ENCODE measurements around the gene LTF.

DNA sequence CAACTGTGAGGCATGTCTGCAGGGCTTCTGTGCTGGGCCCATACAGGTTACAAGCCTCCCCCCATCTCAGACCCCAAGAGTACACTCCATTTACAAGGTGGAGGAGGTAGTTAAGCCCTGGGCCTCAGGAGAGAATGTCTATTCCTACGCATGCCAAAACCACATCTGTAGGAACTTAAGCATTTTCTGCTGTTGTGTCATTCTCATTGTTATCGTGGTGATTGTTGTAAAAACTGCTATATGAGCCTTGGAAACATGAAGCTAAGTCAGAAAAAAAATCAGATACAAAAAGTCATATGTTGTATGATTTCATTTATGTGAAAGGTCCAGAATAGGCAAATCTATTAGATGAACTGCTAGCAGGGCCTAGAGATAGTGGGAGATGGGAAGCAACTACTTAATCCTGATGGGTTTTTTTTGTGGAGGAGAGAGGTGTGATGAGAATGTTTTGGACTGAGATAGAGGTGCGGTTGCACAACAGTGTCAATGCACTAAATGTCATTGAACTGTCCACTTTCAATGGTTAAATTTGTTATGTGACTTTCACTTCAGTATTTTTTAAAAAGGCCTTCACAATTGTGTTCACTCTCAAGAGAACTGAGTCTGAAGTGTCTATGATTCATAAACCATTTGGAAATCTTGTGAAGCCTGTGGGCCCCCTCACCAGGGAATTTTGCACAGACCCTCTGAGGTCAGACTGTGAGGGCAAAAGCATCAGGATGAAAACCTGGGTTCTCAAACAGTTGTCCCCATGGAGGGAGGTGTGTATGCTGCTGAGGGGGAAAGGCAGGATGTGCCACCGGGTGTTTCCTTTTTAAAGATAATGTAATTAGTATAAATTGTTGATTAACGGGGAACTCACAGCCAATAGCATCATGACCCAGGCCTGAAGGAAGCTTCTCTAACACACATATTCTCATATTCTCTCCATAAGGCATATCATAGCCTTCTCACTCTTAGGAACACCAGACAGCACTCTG, 36.2 kb upstream of the LTF start:
- TF ChIP-seq POLR2A (IDR thresholded peaks at IDR 0.05) = no peak
- TF ChIP-seq, protein P1, sequence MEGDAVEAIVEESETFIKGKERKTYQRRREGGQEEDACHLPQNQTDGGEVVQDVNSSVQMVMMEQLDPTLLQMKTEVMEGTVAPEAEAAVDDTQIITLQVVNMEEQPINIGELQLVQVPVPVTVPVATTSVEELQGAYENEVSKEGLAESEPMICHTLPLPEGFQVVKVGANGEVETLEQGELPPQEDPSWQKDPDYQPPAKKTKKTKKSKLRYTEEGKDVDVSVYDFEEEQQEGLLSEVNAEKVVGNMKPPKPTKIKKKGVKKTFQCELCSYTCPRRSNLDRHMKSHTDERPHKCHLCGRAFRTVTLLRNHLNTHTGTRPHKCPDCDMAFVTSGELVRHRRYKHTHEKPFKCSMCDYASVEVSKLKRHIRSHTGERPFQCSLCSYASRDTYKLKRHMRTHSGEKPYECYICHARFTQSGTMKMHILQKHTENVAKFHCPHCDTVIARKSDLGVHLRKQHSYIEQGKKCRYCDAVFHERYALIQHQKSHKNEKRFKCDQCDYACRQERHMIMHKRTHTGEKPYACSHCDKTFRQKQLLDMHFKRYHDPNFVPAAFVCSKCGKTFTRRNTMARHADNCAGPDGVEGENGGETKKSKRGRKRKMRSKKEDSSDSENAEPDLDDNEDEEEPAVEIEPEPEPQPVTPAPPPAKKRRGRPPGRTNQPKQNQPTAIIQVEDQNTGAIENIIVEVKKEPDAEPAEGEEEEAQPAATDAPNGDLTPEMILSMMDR (IDR thresholded peaks at IDR 0.05 in 4 of 5, conservative IDR thresholded peaks at IDR 0.05 in 1 of 5) = no peak

Measured in gastrocnemius medialis (tissue), 4 donors.